Endothelial cell of umbilical vein (primary cell): Measurements from ENCODE around the gene CKS1B. TPM values are rescaled to one million over a fixed set of nuclear protein-coding genes. Genes with fewer than 3 reads are reported as not detected.

Experiments used
- BruUV-seq: library from RNA; stranded (reverse); fragments of 400-500 nt; replicated peaks from 2 replicates; lab custom pipeline; 2021; lab: Mats Ljungman, UMichigan
- CTCF ChIA-PET: fragments of 300-600, 350-600 bp; sonication (Branson Sonifier 250); formaldehyde crosslinking; loops from one replicate; lab custom pipeline; 2021; ENCODE audit warnings: antibody characterized with exemption, inconsistent platforms; lab: Charles Lee
- POLR2A ChIA-PET: fragments of 300-600, 350-600 bp; sonication (Branson Sonifier 250); formaldehyde crosslinking; loops from one replicate; lab custom pipeline; 2021; ENCODE audit warnings: antibody characterized with exemption, inconsistent platforms; lab: Charles Lee
- DNase-seq: peaks from one replicate; pipeline ENCODE4 v3.0.0-alpha.2; 2011; ENCODE audit warnings: low read depth, low spot score
- FAIRE-seq: peaks from 2 replicates; lab custom pipeline; 2011; peaks lifted over from hg19 to GRCh38; lab: Jason Lieb, UNC
- H2AFZ ChIP-seq: 2 replicates; pipeline ENCODE4 v1.6.0; 2012; ENCODE audit warnings: low read depth, low read length, control low read depth, inconsistent platforms
- H3K27ac ChIP-seq: 2 replicates; pipeline ENCODE4 v1.5.1; 2011; ENCODE audit warnings: low read depth, mild to moderate bottlenecking, control low read depth, low read length, moderate library complexity; ENCODE audit not compliant: insufficient read depth
- H3K27me3 ChIP-seq, 2 experiments: 2 replicates each; pipeline versions ENCODE4 v1.6.0 to v1.6.1; 2011; ENCODE audit warnings: low read length in 2 of 2, mixed read lengths in 1 of 2; ENCODE audit not compliant: control insufficient read depth in 2 of 2, insufficient read depth in 2 of 2
- H3K36me3 ChIP-seq, 2 experiments: 2 replicates in 1 of 2; 3 replicates in 1 of 2; pipeline ENCODE4 v1.5.1; 2011; ENCODE audit warnings: low read length in 2 of 2, mild to moderate bottlenecking in 1 of 2, moderate library complexity in 1 of 2; ENCODE audit not compliant: control insufficient read depth in 2 of 2, insufficient read depth in 2 of 2; ENCODE audit errors: extremely low read depth in 1 of 2
- H3K4me1 ChIP-seq: 3 replicates; pipeline ENCODE4 v1.5.1; 2011; ENCODE audit warnings: mild to moderate bottlenecking, low read length; ENCODE audit not compliant: control insufficient read depth, insufficient read depth; ENCODE audit errors: extremely low read depth
- H3K4me2 ChIP-seq: 2 replicates; pipeline ENCODE4 v1.6.1; 2011; ENCODE audit warnings: low read length, control low read depth, mixed read lengths; ENCODE audit not compliant: insufficient read depth
- H3K4me3 ChIP-seq, 3 experiments: fragments of 200-600 bp in 1 of 3; sonication (generic), shearing (Covaris generic) in 1 of 3; replicated peaks in 1 of 3; 2 replicates each; pipeline ENCODE4 v1.5.1; 2011 to 2016; ENCODE audit warnings: control low read depth in 3 of 3, low read length in 3 of 3, mild to moderate bottlenecking in 2 of 3, inconsistent platforms in 1 of 3, low read depth in 1 of 3, moderate library complexity in 1 of 3; ENCODE audit not compliant: insufficient read depth in 1 of 3
- H3K79me2 ChIP-seq: 2 replicates; pipeline ENCODE4 v1.6.0; 2012; ENCODE audit warnings: low read length, inconsistent platforms; ENCODE audit not compliant: control insufficient read depth, insufficient read depth
- H3K9ac ChIP-seq: replicated peaks from 2 replicates; pipeline ENCODE3; 2011; ENCODE audit warnings: low read length, control low read depth; ENCODE audit not compliant: insufficient read depth; ENCODE audit errors: extremely low read depth
- H3K9me1 ChIP-seq: replicated peaks from 3 replicates; pipeline ENCODE4 v1.6.0; 2011; ENCODE audit warnings: mild to moderate bottlenecking, low read length; ENCODE audit not compliant: control insufficient read depth, insufficient read depth; ENCODE audit errors: extremely low read depth
- H3K9me3 ChIP-seq: replicated peaks from 2 replicates; pipeline ENCODE4 v1.5.1; 2012; ENCODE audit warnings: low read length, inconsistent platforms; ENCODE audit not compliant: control insufficient read depth, insufficient read depth
- H4K20me1 ChIP-seq: replicated peaks from 2 replicates; pipeline ENCODE3; 2011; ENCODE audit warnings: mild to moderate bottlenecking, low read length; ENCODE audit not compliant: control insufficient read depth, insufficient read depth; ENCODE audit errors: extremely low read depth
- CTCF ChIP-seq, 2 donors: IDR thresholded peaks; 1 replicate in 1 of 2; 2 replicates in 1 of 2; pipeline ENCODE4 v1.5.1; 2011; ENCODE audit warnings: low read length in 2 of 2, mild to moderate bottlenecking in 2 of 2, moderate library complexity in 2 of 2, control low read depth in 1 of 2, inconsistent platforms in 1 of 2, low read depth in 1 of 2; ENCODE audit not compliant: insufficient read depth in 1 of 2; ENCODE audit errors: extremely low read depth in 1 of 2
- GATA2 ChIP-seq: IDR thresholded peaks from 2 replicates; pipeline ENCODE4 v1.7.0; 2011; ENCODE audit warnings: low read depth, mild to moderate bottlenecking, moderate library complexity, mixed read lengths, low read length; ENCODE audit not compliant: insufficient read length, insufficient read depth
- JUN ChIP-seq: IDR thresholded peaks from 2 replicates; pipeline ENCODE4 v1.6.1; 2011; ENCODE audit warnings: borderline replicate concordance, low read depth; ENCODE audit not compliant: insufficient read length, insufficient read depth
- MAX ChIP-seq: IDR thresholded peaks from 2 replicates; pipeline ENCODE4 v1.6.1; 2011; ENCODE audit not compliant: insufficient read depth, insufficient read length
- MYC ChIP-seq: IDR thresholded peaks from one replicate; pipeline ENCODE4 v1.6.1; 2011; ENCODE audit warnings: mild to moderate bottlenecking, low read depth, low read length
- POLR2A ChIP-seq: IDR thresholded peaks from 2 replicates; pipeline ENCODE4 v1.6.1; 2012; ENCODE audit warnings: low read depth, mild to moderate bottlenecking, control low read depth, low read length
- POLR2AphosphoS5 ChIP-seq: IDR thresholded peaks from 2 replicates; pipeline ENCODE4 v1.6.1; 2012; ENCODE audit warnings: low read depth, mild to moderate bottlenecking, control low read depth, low read length, moderate library complexity; ENCODE audit not compliant: insufficient read depth
- dilution Hi-C: fragments of 300-500 bp; cut with MboI; formaldehyde crosslinking; loops from one replicate; pipeline ENCODE4 v1.15.0; 2019; ENCODE audit warnings: low sequenced_read_pairs; ENCODE audit not compliant: extremely low pct_ligation_motif_present
- intact Hi-C: fragments of 100-400 bp; cut with micrococcal nuclease; formaldehyde crosslinking; loops from one replicate; pipeline ENCODE4 v1.10.0; 2022
- polyA plus RNA-seq, 4 experiments: library from polyadenylated mRNA; depleted of rRNA in 3 of 4; stranded (reverse) in 3 of 4; unstranded in 1 of 4; fragments of >200 nt; gene quantifications; 2 replicates each; pipeline versions ENCODE4 v1.2.1 to v1.2.3, GENCODE V29; 2011 to 2012; ENCODE audit warnings: missing spikeins in 1 of 4
- total RNA-seq: library from RNA; stranded (reverse); gene quantifications from 2 replicates; pipeline ENCODE4 v1.2.3, GENCODE V29; 2021

CKS1B gene
- total and polyA plus RNA-seq, 2 donors (not counting 3 experiments of a cell fraction or from before 2014, with no cell fraction given), result 126 to 280 TPM

GRCh38 chr1:155019377-155020245 lies 45.1 kb downstream of the CKS1B start:
- intact Hi-C loops, result loop anchor here (5.0 kb wide), 1 partner anchor 462 kb away; the partner anchor contains the start of gene UBE2Q1
- H3K9ac ChIP-seq, result no peak overlapping the region
- BruUV-seq, result no TSS peak
- H3K4me2 ChIP-seq, result no peak overlapping the region
- POLR2A ChIA-PET, result interaction anchor here (0.6 kb wide), 1 partner anchor 9 kb away, joined by 6 read pairs; no protein-coding TSS in a partner anchor
- no peaks in the 10 kb centered on the region for H3K9me1 ChIP-seq
- H3K27me3 ChIP-seq, result no peaks in the 10 kb centered on the region
- TF ChIP-seq POLR2AphosphoS5 (no peak), CTCF (IDR thresholded peaks at IDR 0.05; ENCODE audit: extremely low read depth in 1 of 2, insufficient read depth in 1 of 2, low read depth in 1 of 2, low read length in 2 of 2) (no peak), MYC (no peak), GATA2 (no peak), JUN (no peak), POLR2A (no peak), MAX (no peak)
- no peak overlapping the region for H2AFZ ChIP-seq
- peaks cover 9% of the 10 kb centered on the region for H3K4me1 ChIP-seq
- no peaks in the 10 kb centered on the region for H3K79me2 ChIP-seq
- H3K27ac ChIP-seq, result no peak overlapping the region
- H3K9me3 ChIP-seq, result no peaks in the 10 kb centered on the region
- peaks cover 0 to 18% of the 10 kb centered on the region in 2 experiments for H3K36me3 ChIP-seq
- no peaks in the 10 kb centered on the region for H4K20me1 ChIP-seq
- DNase-seq (no peak), FAIRE-seq (no peak)
- CTCF ChIA-PET, result interaction anchor here (1.1 to 2.4 kb wide), 8 partner anchors 19 to 460 kb away, joined by 3 to 16 read pairs (median 4); partner anchors contain the start of genes LENEP and PMVK
- dilution Hi-C loops, result no loop called here
- no peak overlapping the region for H3K4me3 ChIP-seq
